ENCODE measurements around the gene OTOG.

The OTOG gene

DNA sequence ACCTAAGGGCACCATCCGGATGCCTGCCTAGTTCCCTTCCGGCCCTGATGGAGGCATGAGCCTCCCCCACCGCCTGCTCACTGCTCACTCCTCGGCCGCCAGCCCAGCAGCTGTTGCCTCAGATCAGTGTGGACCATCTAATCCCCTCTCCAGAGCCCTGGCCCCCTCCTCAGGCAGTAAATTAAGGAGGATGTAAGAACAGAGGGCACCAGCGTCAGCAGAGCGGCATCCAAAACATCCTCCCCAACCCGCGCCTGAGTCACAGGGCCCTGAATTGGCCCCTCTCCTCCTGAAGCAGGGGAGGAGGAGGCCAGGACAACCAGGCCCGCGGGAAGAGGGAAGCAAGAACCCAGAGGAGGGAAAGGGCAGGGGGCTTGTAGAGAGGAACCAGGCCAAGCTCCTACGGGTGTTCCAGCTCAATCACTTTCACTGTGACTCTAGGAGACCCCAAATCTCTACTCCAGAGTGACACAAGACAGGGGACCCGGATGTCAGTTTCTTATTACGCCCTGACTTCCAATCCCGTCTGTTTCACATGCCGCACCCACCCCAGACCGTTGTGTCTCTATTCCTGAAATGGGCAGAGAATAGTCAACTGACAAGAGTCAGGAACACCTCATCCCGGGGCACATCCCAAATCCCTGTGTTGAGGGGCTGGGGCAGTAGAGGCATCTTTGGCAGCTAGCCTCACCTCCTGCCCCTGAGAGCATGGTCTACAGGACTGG is 141.0 kb downstream of the OTOG start:
- TF ChIP-seq, protein P1, sequence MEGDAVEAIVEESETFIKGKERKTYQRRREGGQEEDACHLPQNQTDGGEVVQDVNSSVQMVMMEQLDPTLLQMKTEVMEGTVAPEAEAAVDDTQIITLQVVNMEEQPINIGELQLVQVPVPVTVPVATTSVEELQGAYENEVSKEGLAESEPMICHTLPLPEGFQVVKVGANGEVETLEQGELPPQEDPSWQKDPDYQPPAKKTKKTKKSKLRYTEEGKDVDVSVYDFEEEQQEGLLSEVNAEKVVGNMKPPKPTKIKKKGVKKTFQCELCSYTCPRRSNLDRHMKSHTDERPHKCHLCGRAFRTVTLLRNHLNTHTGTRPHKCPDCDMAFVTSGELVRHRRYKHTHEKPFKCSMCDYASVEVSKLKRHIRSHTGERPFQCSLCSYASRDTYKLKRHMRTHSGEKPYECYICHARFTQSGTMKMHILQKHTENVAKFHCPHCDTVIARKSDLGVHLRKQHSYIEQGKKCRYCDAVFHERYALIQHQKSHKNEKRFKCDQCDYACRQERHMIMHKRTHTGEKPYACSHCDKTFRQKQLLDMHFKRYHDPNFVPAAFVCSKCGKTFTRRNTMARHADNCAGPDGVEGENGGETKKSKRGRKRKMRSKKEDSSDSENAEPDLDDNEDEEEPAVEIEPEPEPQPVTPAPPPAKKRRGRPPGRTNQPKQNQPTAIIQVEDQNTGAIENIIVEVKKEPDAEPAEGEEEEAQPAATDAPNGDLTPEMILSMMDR (IDR thresholded peaks at IDR 0.05; ENCODE audit: insufficient read depth, missing control alignments), result no peak
- DNase-seq (ENCODE audit: insufficient read length, low spot score) (no peak), FAIRE-seq (no peak)

DNA sequence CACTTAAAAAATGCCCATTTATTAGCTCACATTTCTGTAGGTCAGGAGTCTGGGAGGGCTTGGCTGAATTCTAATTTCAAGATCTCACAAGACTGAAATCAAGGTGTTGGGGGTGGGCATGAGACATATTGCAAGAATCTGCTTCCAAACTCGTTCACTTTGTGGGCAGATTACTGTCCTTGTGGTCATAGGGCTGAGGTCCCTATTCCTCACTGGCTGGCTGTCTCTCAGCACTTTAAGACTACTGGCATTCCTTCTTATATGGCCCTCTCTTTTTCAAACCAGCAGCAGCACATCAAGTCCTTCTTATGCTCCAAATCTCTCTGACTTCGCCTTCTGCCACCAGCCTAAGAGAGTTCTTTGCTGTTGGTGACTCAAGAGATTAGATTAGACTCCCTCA is 144.5 kb downstream of the OTOG start:
- FAIRE-seq, result no peak
- TF ChIP-seq, protein P1 (IDR thresholded peaks at IDR 0.05; ENCODE audit: insufficient read depth, missing control alignments), result no peak
- DNase-seq (ENCODE audit: insufficient read length, low spot score), result no peak

DNA sequence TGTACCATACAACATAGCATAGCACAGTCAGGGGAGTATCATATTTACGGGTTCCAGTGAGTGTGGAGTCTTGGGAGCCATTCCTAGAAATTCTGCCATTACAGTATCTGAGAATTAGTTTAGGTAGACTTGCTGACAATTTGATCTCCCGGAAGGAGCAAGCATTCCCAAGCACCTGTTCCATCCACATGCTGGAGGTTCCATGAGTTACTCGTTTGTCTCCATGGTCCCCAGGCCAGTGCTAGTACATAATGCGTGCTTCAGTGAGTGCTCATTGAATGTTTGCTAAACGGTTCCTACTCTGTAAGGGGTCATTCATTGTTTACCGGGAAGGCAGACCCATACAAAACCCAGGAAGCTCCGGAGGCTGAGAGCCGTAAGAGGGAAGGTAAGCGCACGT is 144.9 kb downstream of the OTOG start:
- DNase-seq (ENCODE audit: insufficient read length, low spot score) (no peak), FAIRE-seq (no peak)
- TF ChIP-seq, protein P1 (IDR thresholded peaks at IDR 0.05; ENCODE audit: insufficient read depth, missing control alignments), result no peak

DNA sequence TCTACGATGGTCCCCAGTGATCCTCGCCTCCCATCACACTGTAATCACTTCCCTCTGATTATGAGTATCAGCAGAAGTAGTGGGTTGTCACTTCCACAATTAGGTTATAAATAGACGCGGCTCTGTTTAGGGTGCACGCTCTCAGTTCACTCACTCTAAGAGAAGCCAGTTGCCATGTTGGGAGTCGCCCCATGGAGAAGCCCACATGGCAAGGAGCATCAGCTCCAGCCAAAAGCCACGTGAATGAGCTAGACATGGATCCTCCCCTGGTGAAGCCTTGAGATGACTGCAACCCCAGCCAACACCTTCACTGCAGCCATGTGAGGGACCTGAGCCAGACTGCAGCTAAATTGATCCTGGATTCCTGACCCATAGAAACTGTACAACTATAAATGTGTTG is 145.9 kb downstream of the OTOG start:
- FAIRE-seq (no peak), DNase-seq (ENCODE audit: insufficient read length, low spot score) (no peak)
- TF ChIP-seq, protein P1 (IDR thresholded peaks at IDR 0.05; ENCODE audit: insufficient read depth, missing control alignments), result no peak

DNA sequence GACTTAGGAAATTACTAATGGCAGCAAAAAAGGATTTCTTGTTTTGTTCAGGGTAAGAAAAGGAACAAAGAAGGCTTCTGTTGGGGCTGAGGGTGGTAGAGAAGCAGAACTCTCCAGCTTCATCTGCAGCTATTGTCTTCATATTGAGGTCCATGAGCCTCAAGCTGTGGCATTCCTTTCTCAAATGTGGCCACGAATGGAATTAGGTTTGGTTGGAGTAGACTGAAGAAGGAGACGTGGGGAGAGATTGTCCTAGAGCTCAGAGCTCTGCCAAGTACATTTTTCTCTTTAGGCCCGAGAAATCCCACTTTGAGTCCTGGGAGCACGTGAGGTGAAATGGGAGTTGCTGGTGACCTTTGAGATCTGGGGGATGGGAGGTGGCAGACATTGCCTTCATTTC is 146.5 kb downstream of the OTOG start:
- no peak for DNase-seq (ENCODE audit: insufficient read length, low spot score)
- FAIRE-seq, result no peak
- TF ChIP-seq, protein P1 (IDR thresholded peaks at IDR 0.05; ENCODE audit: insufficient read depth, missing control alignments), result no peak

DNA sequence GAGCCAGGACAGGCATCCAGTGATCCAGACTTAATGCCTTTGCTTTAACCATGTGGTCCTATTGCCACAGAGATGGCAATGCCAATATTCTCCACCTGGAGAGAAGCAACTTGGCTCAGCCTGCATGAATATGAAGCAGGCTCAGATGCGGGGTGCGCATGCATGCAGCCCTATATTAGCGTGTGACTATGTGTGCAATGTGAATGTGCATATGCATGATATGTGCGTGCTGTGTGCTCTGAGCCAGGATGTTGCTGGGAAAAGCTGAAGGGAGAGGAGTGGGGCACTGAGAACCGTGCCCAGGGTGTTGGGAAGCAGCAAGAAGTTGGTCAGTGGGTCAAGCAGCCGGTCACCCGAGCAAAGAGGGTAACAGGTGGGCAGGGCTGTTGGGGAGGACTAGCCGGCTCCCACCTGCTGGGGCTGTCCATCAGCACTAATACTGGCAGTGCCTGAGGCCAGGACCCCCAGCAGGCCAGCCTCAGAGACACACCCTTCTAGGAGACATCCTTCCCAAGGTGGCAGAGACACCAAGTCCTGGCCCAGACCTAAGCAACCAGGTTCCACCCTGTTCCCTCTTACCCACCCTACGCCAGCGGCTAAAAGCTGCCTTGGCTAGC is 147.5 kb downstream of the OTOG start:
- TF ChIP-seq, protein P1 (IDR thresholded peaks at IDR 0.05; ENCODE audit: insufficient read depth, missing control alignments), result no peak
- FAIRE-seq, result no peak
- DNase-seq (ENCODE audit: insufficient read length, low spot score), result no peak

All from D721Med (cell line).